Heart right ventricle (tissue), 16 donors: ENCODE measurements around the gene RASL12. TPM values are rescaled to one million over a fixed set of nuclear protein-coding genes. Genes with fewer than 3 reads are reported as not detected.

Source experiments
- ATAC-seq, 8 donors: fragments of 200-7000 bp; cut with Tn5 transposase; one replicate each; pipeline ENCODE4 v1.9.1; 2020; ENCODE audit warnings: mild to moderate bottlenecking in 8 of 8, moderate library complexity in 8 of 8, moderate number of reproducible peaks in 1 of 8
- DNase-seq, 2 donors: peaks; one replicate each; pipeline ENCODE4 v3.0.0-alpha.2; 2020
- H3K27ac ChIP-seq, 10 donors: fragments of 200-600 bp; sonication (generic) in 2 of 10; one replicate each; pipeline versions ENCODE4 v1.5.0 to v1.8.0; 2020 to 2022; ENCODE audit warnings: mild to moderate bottlenecking in 3 of 10
- H3K27me3 ChIP-seq, 7 donors: fragments of 200-600 bp; one replicate each; pipeline ENCODE4 v1.8.0; 2021 to 2022; ENCODE audit warnings: mild to moderate bottlenecking in 2 of 7
- H3K36me3 ChIP-seq, 9 donors: fragments of 200-600 bp; sonication (generic) in 1 of 9; one replicate each; pipeline versions ENCODE4 v1.5.0 to v1.8.0; 2020 to 2022; ENCODE audit warnings: mild to moderate bottlenecking in 2 of 9
- H3K4me1 ChIP-seq, 9 donors: fragments of 200-600 bp; sonication (generic) in 1 of 9; one replicate each; pipeline versions ENCODE4 v1.5.0 to v1.8.0; 2020 to 2022; ENCODE audit warnings: mild to moderate bottlenecking in 4 of 9
- H3K4me3 ChIP-seq, 10 donors: fragments of 200-600 bp; sonication (generic) in 2 of 10; one replicate each; pipeline versions ENCODE4 v1.5.0 to v1.8.0; 2020 to 2022; ENCODE audit warnings: mild to moderate bottlenecking in 7 of 10, moderate library complexity in 2 of 10
- H3K9me3 ChIP-seq, 11 donors: fragments of 200-600 bp in 10 of 11; sonication (generic) in 2 of 11; one replicate each; pipeline versions ENCODE4 v1.5.0 to v1.8.0; 2013 to 2022; ENCODE audit warnings: mild to moderate bottlenecking in 2 of 11, control low read depth in 1 of 11, moderate library complexity in 1 of 11
- WGBS, 2 donors: extraction: QIAGEN DNeasy Blood & Tissue Kit; methylation state at CpG; one replicate each; pipeline ENCODE4 v1.1.7; 2013; ENCODE audit warnings: inconsistent platforms in 1 of 2; 5-methylcytosine and 5-hydroxymethylcytosine counted together
- intact Hi-C, 10 donors: fragments of 100-400 bp; cut with DNase I; formaldehyde crosslinking; loops; one replicate each; pipeline versions ENCODE4 v1.11.1 to v1.14.2; 2022
- polyA plus RNA-seq, 2 donors: library from polyadenylated mRNA; stranded (reverse); fragments of 200-250 nt; gene quantifications; one replicate each; pipeline ENCODE4 v1.2.3, GENCODE V29; 2013
- total RNA-seq, 10 donors: library from RNA; stranded (reverse); fragmentation: NEBNext Ultra II Directional in 3 of 10; extraction: Animal tissue kit (Norgen Biotek cat#: 25700) in 3 of 10; gene quantifications; one replicate each; pipeline versions ENCODE4 v1.2.1 to v1.2.4, GENCODE V29; 2021 to 2023
- TF ChIP-seq, protein P1 (sequence below), 9 donors: fragments of 200-600 bp; sonication (generic) in 2 of 9; IDR thresholded peaks; one replicate each; pipeline versions ENCODE4 v1.5.0 to v1.8.0; 2021 to 2022; ENCODE audit warnings: antibody characterized with exemption in 9 of 9, mild to moderate bottlenecking in 5 of 9, moderate library complexity in 1 of 9
- donor health status: Arrhythmogenic right ventricular cardiomyopathy.
- donor health status: ischemic (EF 13 %, LVEDD 7.1; RV severe dilation, severe dysfunction).
- donor health status: healthy with polysubstance abuse.
- donor health status: DM: no; HTN: yes; CAD: no.
- donor health status: DM: no; HTN: no; CAD: no.
- donor health status: ischemic (EF 25% LVEDD 6.9; RV normal size, moderate dysfunction).
- donor health status: ischemic (EF 25% LVEDD 5.7; RV mildly dilated, moderate dysfunction).
- donor health status: healthy.
- donor health status: DM: yes; HTN: yes; CAD: no.
- donor health status: Ischemic cardiomyopathy.
- donor health status: ischemic (EF 35%, LVEDD 5.7; RV mildly dilated, moderate dysfunction).
- donor health status: nonischemic (EF 11% LVEDD 7.7; RV severe dilation, severe dysfunction).
- donor health status: DM: yes; HTN: yes; CAD: no.
- donor health status: PGD.
- donor health status: ischemic (EF 29% LVEDD 5.4; RV normal size, mild dysfunction).
- donor health status: nonischemic (EF 23%, LVEDD 6.1; RV moderate dilation, normal function).

Gene RASL12
- total and polyA plus RNA-seq, 12 donors, result 4.4 to 20.1 (median 12.9) TPM

DNA sequence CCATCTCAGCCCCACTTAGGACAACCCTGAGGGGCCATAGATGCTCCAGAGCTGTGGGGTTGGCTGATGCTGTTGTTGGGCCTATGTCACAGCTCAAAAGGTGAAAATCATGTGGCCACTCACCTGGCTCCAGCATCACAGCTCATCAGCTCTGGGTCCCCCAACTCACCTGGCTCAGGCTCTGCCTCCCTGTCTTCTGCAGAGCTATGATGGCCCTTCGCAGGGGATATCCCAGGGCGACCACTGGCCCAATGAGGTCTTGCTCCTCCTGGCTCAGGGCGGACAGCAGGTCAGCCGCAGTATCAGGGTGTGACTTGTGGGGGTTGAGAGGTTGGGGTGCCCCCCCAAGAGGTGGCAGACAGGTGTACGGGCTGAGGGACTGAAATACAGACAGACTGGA, 31.5 kb upstream of the RASL12 start:
- Histone ChIP-seq H3K9me3 (no peaks in the 10 kb centered on the region), H3K36me3 (peaks cover 0 to 72% (median 9%) of the 10 kb centered on the region in 9 donors), H3K27me3 (no peaks in the 10 kb centered on the region), H3K4me3 (no peak overlapping the region), H3K27ac (no peak overlapping the region), H3K4me1 (peaks cover 0 to 16% (median 4%) of the 10 kb centered on the region in 9 donors)
- TF ChIP-seq, protein P1, sequence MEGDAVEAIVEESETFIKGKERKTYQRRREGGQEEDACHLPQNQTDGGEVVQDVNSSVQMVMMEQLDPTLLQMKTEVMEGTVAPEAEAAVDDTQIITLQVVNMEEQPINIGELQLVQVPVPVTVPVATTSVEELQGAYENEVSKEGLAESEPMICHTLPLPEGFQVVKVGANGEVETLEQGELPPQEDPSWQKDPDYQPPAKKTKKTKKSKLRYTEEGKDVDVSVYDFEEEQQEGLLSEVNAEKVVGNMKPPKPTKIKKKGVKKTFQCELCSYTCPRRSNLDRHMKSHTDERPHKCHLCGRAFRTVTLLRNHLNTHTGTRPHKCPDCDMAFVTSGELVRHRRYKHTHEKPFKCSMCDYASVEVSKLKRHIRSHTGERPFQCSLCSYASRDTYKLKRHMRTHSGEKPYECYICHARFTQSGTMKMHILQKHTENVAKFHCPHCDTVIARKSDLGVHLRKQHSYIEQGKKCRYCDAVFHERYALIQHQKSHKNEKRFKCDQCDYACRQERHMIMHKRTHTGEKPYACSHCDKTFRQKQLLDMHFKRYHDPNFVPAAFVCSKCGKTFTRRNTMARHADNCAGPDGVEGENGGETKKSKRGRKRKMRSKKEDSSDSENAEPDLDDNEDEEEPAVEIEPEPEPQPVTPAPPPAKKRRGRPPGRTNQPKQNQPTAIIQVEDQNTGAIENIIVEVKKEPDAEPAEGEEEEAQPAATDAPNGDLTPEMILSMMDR (IDR thresholded peaks at IDR 0.05), result no peak
- ATAC-seq, result no peak
- intact Hi-C loops, result loop anchor here in 1 of 10 donors (5.0 kb wide), 1 partner anchor 42 kb away; no protein-coding TSS in a partner anchor
- 97 to 98% methylated on average over 5 of the region's 5 CpGs for WGBS, 2 donors
- no peak for DNase-seq

DNA sequence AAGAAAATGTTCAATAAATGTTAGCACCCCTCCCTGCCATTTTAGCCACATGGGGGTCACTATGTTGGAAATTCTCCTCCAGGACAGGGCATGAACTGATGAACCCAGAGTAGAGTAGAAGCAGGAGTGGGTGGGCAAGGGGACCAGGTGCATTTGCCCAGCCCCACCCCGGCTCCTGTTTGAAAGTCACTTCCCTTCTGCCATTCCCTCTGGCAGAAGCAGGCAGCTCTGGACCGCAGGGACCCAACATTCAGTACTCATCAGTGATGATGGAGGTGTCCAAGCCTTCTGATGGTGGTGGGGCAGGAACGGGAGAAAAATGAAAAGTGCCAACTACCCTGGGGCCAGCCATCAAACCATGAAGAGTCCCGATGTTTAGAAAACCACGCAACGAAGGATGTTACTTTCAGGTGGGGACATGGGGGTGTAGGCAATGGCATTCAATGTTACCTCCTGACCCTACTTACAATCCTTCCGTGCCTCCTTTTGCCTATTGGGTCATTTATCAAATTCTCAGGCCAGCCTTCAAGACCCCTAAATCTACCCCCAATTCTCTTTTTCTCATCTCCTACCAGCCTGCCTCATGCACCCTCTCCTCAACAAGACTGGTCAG, 30.0 kb upstream of the RASL12 start:
- 96 to 99% methylated on average over 7 of the region's 7 CpGs for WGBS, 2 donors
- Histone ChIP-seq H3K9me3 (no peaks in the 10 kb centered on the region), H3K27me3 (no peaks in the 10 kb centered on the region), H3K4me3 (no peak overlapping the region), H3K36me3 (peaks cover 0 to 61% (median 9%) of the 10 kb centered on the region in 9 donors), H3K27ac (no peak overlapping the region), H3K4me1 (peaks cover 0 to 18% (median 4%) of the 10 kb centered on the region in 9 donors)
- intact Hi-C loops, result loop anchor here in 1 of 10 donors (5.0 kb wide), 1 partner anchor 40 kb away; no protein-coding TSS in a partner anchor
- ATAC-seq, result no peak
- no peak for DNase-seq
- TF ChIP-seq, protein P1 (IDR thresholded peaks at IDR 0.05), result no peak

DNA sequence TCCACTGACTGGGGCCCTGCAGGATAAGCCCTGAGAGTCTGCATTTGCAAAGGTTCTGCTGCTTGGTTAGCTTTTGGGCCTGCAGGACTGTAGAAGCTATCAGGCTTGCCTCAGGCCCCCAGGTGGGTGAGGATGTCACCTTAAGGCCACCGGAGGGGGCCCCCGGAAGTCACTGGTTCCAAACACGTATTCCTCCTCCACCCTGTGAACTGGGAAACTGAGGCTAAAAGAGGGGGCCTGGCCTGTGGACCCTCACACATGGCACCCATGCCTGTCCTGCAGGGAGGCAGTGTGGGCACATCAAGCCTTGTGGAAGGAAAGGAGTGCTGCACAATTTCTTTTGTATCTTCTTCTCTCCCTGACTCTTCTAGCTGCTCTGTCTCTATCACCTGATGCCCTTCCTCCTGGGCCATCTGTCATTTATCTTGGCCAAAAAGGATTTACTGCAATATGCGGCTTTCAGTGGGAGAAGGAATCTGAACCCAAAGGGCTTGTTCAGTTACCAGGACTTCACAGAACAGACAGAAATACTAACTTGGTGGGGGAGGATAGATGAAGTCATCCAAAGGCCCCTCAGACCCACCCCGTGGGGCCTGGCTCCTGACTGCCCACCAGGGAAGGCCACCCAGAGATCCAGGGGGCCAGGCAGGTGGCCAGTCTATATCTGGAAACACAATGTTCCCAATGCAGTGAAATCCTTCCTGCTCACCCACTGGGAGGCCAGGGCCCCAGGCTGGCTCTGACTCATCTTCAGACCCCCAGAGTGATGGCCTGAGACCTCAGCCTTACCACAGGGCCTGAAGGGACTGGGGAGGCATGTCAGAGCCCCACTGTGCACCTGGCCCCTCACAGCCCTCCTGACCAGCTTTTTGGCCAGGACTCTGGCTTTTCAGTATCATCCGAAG, 28.9 kb upstream of the RASL12 start:
- Histone ChIP-seq H3K4me3 (no peak overlapping the region), H3K36me3 (peaks cover 0 to 50% (median 9%) of the 10 kb centered on the region in 9 donors), H3K9me3 (no peaks in the 10 kb centered on the region), H3K27me3 (no peaks in the 10 kb centered on the region), H3K4me1 (peaks cover 0 to 21% (median 7%) of the 10 kb centered on the region in 9 donors), H3K27ac (no peak overlapping the region)
- DNase-seq, result no peak
- intact Hi-C loops, result loop anchor here in 1 of 10 donors (5.0 kb wide), 1 partner anchor 39 kb away; no protein-coding TSS in a partner anchor
- TF ChIP-seq, protein P1 (IDR thresholded peaks at IDR 0.05), result no peak
- no peak for ATAC-seq
- 89 to 92% methylated on average over 6 of the region's 6 CpGs for WGBS, 2 donors

GRCh38 chr15:65095747-65096104, 27.9 kb upstream of the RASL12 start:
- Histone ChIP-seq H3K9me3 (no peaks in the 10 kb centered on the region), H3K27me3 (no peaks in the 10 kb centered on the region), H3K36me3 (peaks cover 0 to 43% (median 9%) of the 10 kb centered on the region in 9 donors), H3K4me1 (peaks cover 0 to 24% (median 8%) of the 10 kb centered on the region in 9 donors), H3K27ac (no peak overlapping the region), H3K4me3 (no peak overlapping the region)
- intact Hi-C loops, result loop anchor here in 1 of 10 donors (5.0 kb wide), 1 partner anchor 38 kb away; no protein-coding TSS in a partner anchor
- no peak for DNase-seq
- no peak for ATAC-seq
- WGBS, 2 donors, result 89 to 90% methylated on average over 6 of the region's 6 CpGs
- TF ChIP-seq, protein P1 (IDR thresholded peaks at IDR 0.05), result no peak
